ENCODE results near the gene KRTAP10-2. TPM values are rescaled to one million over a fixed set of nuclear protein-coding genes. Genes with fewer than 3 reads are reported as not detected.

KRTAP10-2 gene
- total RNA-seq, 1 experiment from 2014 or later: not detected

- H3K4me2 ChIP-seq: no peak overlapping the region
These were observed 41.2 kb downstream of the KRTAP10-2 start for GRCh38 chr21:44510109-44510507.

GRCh38 chr21:44509539-44509938 is 41.8 kb downstream of the KRTAP10-2 start:
- DNase-seq: peak; percentile 17 to 36
- no peaks in the 10 kb centered on the region for H3K79me2 ChIP-seq (ENCODE audit: low read depth)
- no peaks in the 10 kb centered on the region for H3K9me3 ChIP-seq (ENCODE audit: insufficient read depth, low read depth)
- H3K36me3 ChIP-seq (ENCODE audit: low read depth): no peaks in the 10 kb centered on the region
- TF ChIP-seq CTCF (conservative IDR thresholded peaks at IDR 0.05): peak; percentile 31; the same call in 1 of the 2 replicates
- no peak for TF ChIP-seq EZH2 (IDR thresholded peaks at IDR 0.05; ENCODE audit: low read depth)
- no peak overlapping the region for H3K27ac ChIP-seq
- no peak overlapping the region for H2AFZ ChIP-seq
- H3K27me3 ChIP-seq (ENCODE audit: insufficient read depth, low read depth): peaks cover 73% of the 10 kb centered on the region
- ChIA-PET POLR2A (ENCODE audit: unreplicated experiment) (no interaction called here), CTCF (no interaction called here)
- H4K20me1 ChIP-seq (ENCODE audit: insufficient read depth): no peaks in the 10 kb centered on the region
- H3K4me2 ChIP-seq: no peak overlapping the region
- no peak overlapping the region for H3K4me3 ChIP-seq
- no peaks in the 10 kb centered on the region for H3K9me2 ChIP-seq (ENCODE audit: insufficient read depth)
- intact Hi-C loops (cut with micrococcal nuclease; ENCODE audit: unreplicated experiment): no loop called here
- no peaks in the 10 kb centered on the region for H3K4me1 ChIP-seq (replicated peaks; ENCODE audit: insufficient read depth)
- no TSS peak for BruUV-seq (replicated peaks)
- no peaks in the 10 kb centered on the region for H3F3A ChIP-seq (ENCODE audit: insufficient read depth, low read depth)

More at GRCh38 chr21:44510109-44510507, 41.2 kb downstream of the KRTAP10-2 start:
- no peaks in the 10 kb centered on the region for H3K9me2 ChIP-seq (ENCODE audit: insufficient read depth)
- H3K27ac ChIP-seq: no peak overlapping the region
- CTCF ChIA-PET: interaction anchor here (0.9 kb wide), 1 partner anchor 232 kb away, joined by 6 read pairs; no protein-coding TSS in a partner anchor
- intact Hi-C loops (cut with micrococcal nuclease; ENCODE audit: unreplicated experiment): loop anchor here (10.0 kb wide), 1 partner anchor 425 kb away; no protein-coding TSS in a partner anchor
- peaks cover 79% of the 10 kb centered on the region for H3K27me3 ChIP-seq (ENCODE audit: insufficient read depth, low read depth)
- POLR2A ChIA-PET (ENCODE audit: unreplicated experiment): no interaction called here
- no peak overlapping the region for H3K4me3 ChIP-seq
- no peaks in the 10 kb centered on the region for H3F3A ChIP-seq (ENCODE audit: insufficient read depth, low read depth)
- no peaks in the 10 kb centered on the region for H3K4me1 ChIP-seq (replicated peaks; ENCODE audit: insufficient read depth)
- no peaks in the 10 kb centered on the region for H3K79me2 ChIP-seq (ENCODE audit: low read depth)
- H3K36me3 ChIP-seq (ENCODE audit: low read depth): no peaks in the 10 kb centered on the region
- no peaks in the 10 kb centered on the region for H4K20me1 ChIP-seq (ENCODE audit: insufficient read depth)
- no peak for TF ChIP-seq EZH2 (IDR thresholded peaks at IDR 0.05; ENCODE audit: low read depth)
- TF ChIP-seq CTCF (conservative IDR thresholded peaks at IDR 0.05): no peak
- H3K9me3 ChIP-seq (ENCODE audit: insufficient read depth, low read depth): no peaks in the 10 kb centered on the region
- no peak overlapping the region for H2AFZ ChIP-seq
- no TSS peak for BruUV-seq (replicated peaks)
- DNase-seq: no peak

- CTCF ChIA-PET: no interaction called here
- Histone ChIP-seq H3K4me3 (no peak overlapping the region), H4K20me1 (ENCODE audit: insufficient read depth) (no peaks in the 10 kb centered on the region), H2AFZ (no peak overlapping the region), H3K4me2 (no peak overlapping the region), H3K79me2 (ENCODE audit: low read depth) (no peaks in the 10 kb centered on the region), H3K27ac (no peak overlapping the region), H3K9me2 (ENCODE audit: insufficient read depth) (no peaks in the 10 kb centered on the region), H3K27me3 (ENCODE audit: insufficient read depth, low read depth) (peaks cover 70% of the 10 kb centered on the region), H3K9me3 (ENCODE audit: insufficient read depth, low read depth) (no peaks in the 10 kb centered on the region), H3F3A (ENCODE audit: insufficient read depth, low read depth) (no peaks in the 10 kb centered on the region), H3K4me1 (replicated peaks; ENCODE audit: insufficient read depth) (no peaks in the 10 kb centered on the region), H3K36me3 (ENCODE audit: low read depth) (no peaks in the 10 kb centered on the region)
- POLR2A ChIA-PET (ENCODE audit: unreplicated experiment): no interaction called here
- intact Hi-C loops (cut with micrococcal nuclease; ENCODE audit: unreplicated experiment): no loop called here
- no TSS peak for BruUV-seq (replicated peaks)
- DNase-seq: no peak
- TF ChIP-seq CTCF (conservative IDR thresholded peaks at IDR 0.05) (no peak), EZH2 (IDR thresholded peaks at IDR 0.05; ENCODE audit: low read depth) (no peak)
These were observed 42.4 kb downstream of the KRTAP10-2 start for GRCh38 chr21:44508711-44509445.
